Central memory CD4-positive, alpha-beta T cell (primary cell): Measurements from ENCODE around the gene TMEFF2.
"Not testable (repeated sequence)": the region's sequence is repeated elsewhere in the genome, so short reads cannot be mapped to it uniquely, and the experiment has no call there.

ENCODE experiments used
- DNase-seq: peaks from one replicate; pipeline ENCODE4 v3.0.0; 2022

Gene TMEFF2

GRCh38 chr2:192183296-192183695, 11.4 kb downstream of the TMEFF2 start:
- DNase-seq, result no peak

GRCh38 chr2:192166946-192167345, 27.8 kb downstream of the TMEFF2 start:
- no peak for DNase-seq

- no peak for DNase-seq
Measured at GRCh38 chr2:192165842-192166241, 28.9 kb downstream of the TMEFF2 start.

- peak; percentile 59 for DNase-seq
Measured at GRCh38 chr2:192162392-192163042, 32.2 kb downstream of the TMEFF2 start.

- no peak for DNase-seq
Measured at GRCh38 chr2:192161656-192162290, 33.0 kb downstream of the TMEFF2 start.

- DNase-seq, result no peak
Measured at GRCh38 chr2:192159736-192160135, 35.0 kb downstream of the TMEFF2 start.

GRCh38 chr2:192159208-192159607, 35.5 kb downstream of the TMEFF2 start:
- no peak for DNase-seq

- no peak for DNase-seq
Measured at GRCh38 chr2:192157776-192158175, 37.0 kb downstream of the TMEFF2 start.

GRCh38 chr2:192155511-192156118, 39.1 kb downstream of the TMEFF2 start:
- no peak for DNase-seq

GRCh38 chr2:192153561-192153960, 41.2 kb downstream of the TMEFF2 start:
- no peak for DNase-seq

GRCh38 chr2:192151853-192152252, 42.9 kb downstream of the TMEFF2 start:
- DNase-seq, result no peak

GRCh38 chr2:192150166-192150565, 44.6 kb downstream of the TMEFF2 start:
- no peak for DNase-seq

GRCh38 chr2:192148620-192149321, 46.0 kb downstream of the TMEFF2 start:
- no peak for DNase-seq

GRCh38 chr2:192148241-192148619, 46.5 kb downstream of the TMEFF2 start:
- no peak for DNase-seq

- DNase-seq, result no peak
Measured at GRCh38 chr2:192146069-192147015, 48.4 kb downstream of the TMEFF2 start.

GRCh38 chr2:192145496-192145895, 49.2 kb downstream of the TMEFF2 start:
- no peak for DNase-seq

GRCh38 chr2:192140236-192140839, 54.4 kb downstream of the TMEFF2 start:
- no peak for DNase-seq

GRCh38 chr2:192139813-192140212, 54.9 kb downstream of the TMEFF2 start:
- DNase-seq, result no peak

GRCh38 chr2:192137451-192137850, 57.3 kb downstream of the TMEFF2 start:
- no peak for DNase-seq

- DNase-seq, result not testable (repeated sequence)
Measured at GRCh38 chr2:192132604-192133003, 62.1 kb downstream of the TMEFF2 start.

- not testable (repeated sequence) for DNase-seq
Measured at GRCh38 chr2:192130312-192130711, 64.4 kb downstream of the TMEFF2 start.

- no peak for DNase-seq
Measured at GRCh38 chr2:192128655-192129054, 66.1 kb downstream of the TMEFF2 start.
